Muscle of arm (tissue), 12 donors: ENCODE data around the gene CCDC87. TPM values are rescaled to one million over a fixed set of nuclear protein-coding genes. Genes with fewer than 3 reads are reported as not detected.
"Not testable (repeated sequence)": the region's sequence is repeated elsewhere in the genome, so short reads cannot be mapped to it uniquely, and the experiment has no call there.

Source experiments
- DNase-seq: peaks from one replicate; pipeline ENCODE4 v3.0.0-alpha.2; 2013
- polyA plus RNA-seq, 12 donors: library from polyadenylated mRNA; unstranded; fragments of 120-200 nt; gene quantifications; one replicate each; pipeline ENCODE4 v1.2.1, GENCODE V29; 2013; ENCODE audit not compliant: insufficient read length in 12 of 12

CCDC87 gene
- polyA plus RNA-seq, 12 donors = 0.08 to 0.27 (median 0.12) TPM; not detected in 3

GRCh38 chr11:66617155-66617834 is 24.4 kb upstream of the CCDC87 start:
- no peak for DNase-seq

- peak; percentile 99 for DNase-seq
These were observed 23.7 kb upstream of the CCDC87 start, which contains the start of gene RBM14 for GRCh38 chr11:66616379-66617154. Gene RBM14, plus strand, starts transcription at chr11:66616630. Its CDS starts 91 bp downstream, at chr11:66616721.

GRCh38 chr11:66614073-66614472 is 21.2 kb upstream of the CCDC87 start:
- no peak for DNase-seq

GRCh38 chr11:66612458-66612857 is 19.6 kb upstream of the CCDC87 start:
- no peak for DNase-seq

- DNase-seq = no peak
These were observed 17.1 kb upstream of the CCDC87 start for GRCh38 chr11:66609721-66610617.

GRCh38 chr11:66607126-66607834 is 14.4 kb upstream of the CCDC87 start:
- DNase-seq = peak; percentile 72

GRCh38 chr11:66606608-66607007 is 13.7 kb upstream of the CCDC87 start:
- DNase-seq = not testable (repeated sequence)

GRCh38 chr11:66604155-66604554 is 11.3 kb upstream of the CCDC87 start:
- DNase-seq = no peak

GRCh38 chr11:66603072-66603471 is 10.2 kb upstream of the CCDC87 start:
- no peak for DNase-seq

GRCh38 chr11:66600631-66601233 is 7.9 kb upstream of the CCDC87 start:
- DNase-seq = no peak

- DNase-seq = no peak
These were observed 7.4 kb upstream of the CCDC87 start for GRCh38 chr11:66600219-66600618.

- DNase-seq = no peak
These were observed 6.1 kb upstream of the CCDC87 start for GRCh38 chr11:66598993-66599392.

GRCh38 chr11:66595245-66595904 is 2.5 kb upstream of the CCDC87 start:
- no peak for DNase-seq

GRCh38 chr11:66593650-66594049 is 787 bp upstream of the CCDC87 start:
- no peak for DNase-seq

GRCh38 chr11:66593303-66593635 is 406 bp upstream of the CCDC87 start:
- DNase-seq = no peak

GRCh38 chr11:66591175-66591574 is 1.7 kb downstream of the CCDC87 start:
- no peak for DNase-seq

GRCh38 chr11:66589996-66590675 is 2.7 kb downstream of the CCDC87 start:
- DNase-seq = no peak

GRCh38 chr11:66589315-66589714 is 3.5 kb downstream of the CCDC87 start:
- DNase-seq = not testable (repeated sequence)

- no peak for DNase-seq
These were observed 6.7 kb downstream of the CCDC87 start for GRCh38 chr11:66586136-66586535.

- not testable (repeated sequence) for DNase-seq
These were observed 7.4 kb downstream of the CCDC87 start for GRCh38 chr11:66585447-66585846.
